GM23248 (cell line): ENCODE measurements around the gene PERCC1. TPM values are rescaled to one million over a fixed set of nuclear protein-coding genes. Genes with fewer than 3 reads are reported as not detected.
"Not testable (repeated sequence)": the region's sequence is repeated elsewhere in the genome, so short reads cannot be mapped to it uniquely, and the experiment has no call there.

Experiments used
- DNase-seq: peaks from one replicate; pipeline ENCODE4 v3.0.0-alpha.2; 2015
- H2AFZ ChIP-seq: fragments of 200-600 bp; sonication (generic); 2 replicates; pipeline ENCODE4 v1.6.1; 2016; ENCODE audit warnings: antibody characterized with exemption
- H3F3A ChIP-seq: fragments of 200-600 bp; sonication (generic); 2 replicates; pipeline ENCODE4 v1.6.1; 2016; ENCODE audit warnings: mild to moderate bottlenecking, antibody characterized with exemption, mixed run types; ENCODE audit not compliant: insufficient read depth
- H3K27ac ChIP-seq: fragments of 200-600 bp; sonication (generic); 2 replicates; pipeline ENCODE4 v1.5.1; 2016; ENCODE audit warnings: mild to moderate bottlenecking
- H3K27me3 ChIP-seq: fragments of 200-600 bp; sonication (generic); replicated peaks from 2 replicates; pipeline ENCODE4 v1.6.1; 2016; ENCODE audit warnings: mild to moderate bottlenecking; ENCODE audit not compliant: insufficient read depth
- H3K36me3 ChIP-seq: fragments of 200-600 bp; sonication (generic); 2 replicates; pipeline ENCODE4 v1.6.1; 2016; ENCODE audit warnings: low read depth, mild to moderate bottlenecking
- H3K4me1 ChIP-seq: fragments of 200-600 bp; sonication (generic); 2 replicates; pipeline ENCODE4 v1.6.1; 2016; ENCODE audit warnings: mild to moderate bottlenecking; ENCODE audit not compliant: insufficient read depth
- H3K4me2 ChIP-seq: fragments of 200-600 bp; sonication (generic); one replicate; pipeline ENCODE4 v1.6.1; 2016; ENCODE audit warnings: mild to moderate bottlenecking; ENCODE audit not compliant: unreplicated experiment
- H3K4me3 ChIP-seq: fragments of 200-600 bp; sonication (generic); 2 replicates; pipeline ENCODE4 v1.5.1; 2016; ENCODE audit warnings: mild to moderate bottlenecking
- H3K79me2 ChIP-seq: fragments of 200-600 bp; sonication (generic); 2 replicates; pipeline ENCODE4 v1.6.1; 2016; ENCODE audit warnings: mild to moderate bottlenecking; ENCODE audit not compliant: insufficient read depth
- H3K9ac ChIP-seq: fragments of 200-600 bp; sonication (generic); 2 replicates; pipeline ENCODE4 v1.6.1; 2016; ENCODE audit warnings: mild to moderate bottlenecking
- H3K9me2 ChIP-seq: fragments of 200-600 bp; sonication (generic); 2 replicates; pipeline ENCODE4 v1.6.1; 2016; ENCODE audit warnings: mixed run types, mild to moderate bottlenecking, moderate library complexity; ENCODE audit not compliant: insufficient read depth
- H3K9me3 ChIP-seq: fragments of 200-600 bp; sonication (generic); one replicate; pipeline ENCODE4 v1.6.1; 2017; ENCODE audit warnings: low read depth
- H4K20me1 ChIP-seq: fragments of 200-600 bp; sonication (generic); 2 replicates; pipeline ENCODE4 v1.6.0; 2016; ENCODE audit not compliant: insufficient read depth
- EZH2 ChIP-seq: fragments of 200-600 bp; sonication (generic); IDR thresholded peaks from 2 replicates; pipeline ENCODE4 v1.6.1; 2018; ENCODE audit warnings: antibody characterized with exemption, mild to moderate bottlenecking; ENCODE audit not compliant: insufficient read depth, poor library complexity, severe bottlenecking
- EZH2phosphoT487 ChIP-seq: fragments of 200-600 bp; sonication (generic); IDR thresholded peaks from 2 replicates; pipeline ENCODE4 v1.6.1; 2018; ENCODE audit warnings: antibody characterized with exemption, moderate library complexity, mild to moderate bottlenecking, low read depth; ENCODE audit not compliant: insufficient read depth
- WGBS, 2 experiments: methylation state at CpG; one replicate each; pipeline ENCODE4 v1.1.6; 2015 to 2017; ENCODE audit warnings: low lambda C conversion rate in 2 of 2, low coverage in 1 of 2; ENCODE audit errors: missing lambda C conversion rate in 2 of 2; 5-methylcytosine and 5-hydroxymethylcytosine counted together
- in situ Hi-C: fragments of 300-500 bp; cut with MboI; formaldehyde crosslinking; loops from 2 replicates; pipeline ENCODE4 v1.15.0; 2020
- polyA plus RNA-seq: library from polyadenylated mRNA; unstranded; fragments of >200 nt; fragmentation: Nextera tagmentation; extraction: Ambion mirVana; gene quantifications from 2 replicates; pipeline ENCODE4 v1.2.1, GENCODE V29; 2016
- total RNA-seq: library from RNA; depleted of rRNA; stranded (reverse); fragments of >200 nt; shearing (Covaris generic); gene quantifications from 2 replicates; pipeline ENCODE4 v1.2.3, GENCODE V29; 2014

The PERCC1 gene
- total and polyA plus RNA-seq, 2 experiments from 2014 or later: not detected

DNA sequence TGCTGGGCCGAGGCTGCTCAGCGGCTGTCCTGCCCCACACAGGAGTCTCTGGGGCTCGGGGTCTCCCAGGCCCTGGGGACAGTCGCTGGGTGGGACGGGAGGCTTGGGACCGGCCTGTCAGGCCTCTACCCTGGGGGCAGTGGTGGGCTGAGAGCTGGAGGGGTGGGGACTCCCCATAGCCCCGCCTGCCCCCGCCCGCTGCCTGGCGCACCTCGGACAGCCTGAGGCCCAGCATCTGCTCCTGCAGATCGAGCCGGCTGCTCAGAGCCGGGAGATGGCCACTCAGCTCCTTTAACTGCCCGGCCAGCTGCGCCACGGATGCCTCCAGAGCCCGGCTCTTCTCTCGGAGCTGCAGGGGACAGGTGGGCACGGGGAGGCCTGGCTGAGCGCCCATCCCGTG is 6.7 kb downstream of the PERCC1 start:
- Histone ChIP-seq H3K9me2 (no peaks in the 10 kb centered on the region), H2AFZ (no peak overlapping the region), H3F3A (no peaks in the 10 kb centered on the region), H3K4me1 (no peaks in the 10 kb centered on the region), H3K9ac (no peak overlapping the region), H3K4me2 (no peak overlapping the region), H3K36me3 (no peaks in the 10 kb centered on the region), H3K79me2 (no peaks in the 10 kb centered on the region), H4K20me1 (no peaks in the 10 kb centered on the region), H3K27ac (no peak overlapping the region), H3K4me3 (no peak overlapping the region), H3K27me3 (no peaks in the 10 kb centered on the region), H3K9me3 (no peaks in the 10 kb centered on the region)
- TF ChIP-seq EZH2: no peak
- no peak for TF ChIP-seq EZH2phosphoT487
- DNase-seq: no peak
- whole genome bisulfite sequencing, 2 experiments: 70 to 84% methylated on average over 10 to 18 of the region's 22 CpGs
- in situ Hi-C loops: no loop called here

- Histone ChIP-seq H3K9ac (no peak overlapping the region), H4K20me1 (no peaks in the 10 kb centered on the region), H3K27me3 (no peaks in the 10 kb centered on the region), H3K4me1 (no peaks in the 10 kb centered on the region), H3K4me2 (no peak overlapping the region), H2AFZ (no peak overlapping the region), H3F3A (no peaks in the 10 kb centered on the region), H3K27ac (no peak overlapping the region), H3K9me3 (no peaks in the 10 kb centered on the region), H3K79me2 (no peaks in the 10 kb centered on the region), H3K9me2 (no peaks in the 10 kb centered on the region), H3K4me3 (no peak overlapping the region), H3K36me3 (no peaks in the 10 kb centered on the region)
- TF ChIP-seq EZH2 (no peak), EZH2phosphoT487 (no peak)
- DNase-seq: no peak
- 78 to 83% methylated on average over 31 to 35 of the region's 35 CpGs for WGBS, 2 experiments
- in situ Hi-C loops: no loop called here
These were observed 7.6 kb downstream of the PERCC1 start for GRCh38 chr16:1438229-1439057.

DNA sequence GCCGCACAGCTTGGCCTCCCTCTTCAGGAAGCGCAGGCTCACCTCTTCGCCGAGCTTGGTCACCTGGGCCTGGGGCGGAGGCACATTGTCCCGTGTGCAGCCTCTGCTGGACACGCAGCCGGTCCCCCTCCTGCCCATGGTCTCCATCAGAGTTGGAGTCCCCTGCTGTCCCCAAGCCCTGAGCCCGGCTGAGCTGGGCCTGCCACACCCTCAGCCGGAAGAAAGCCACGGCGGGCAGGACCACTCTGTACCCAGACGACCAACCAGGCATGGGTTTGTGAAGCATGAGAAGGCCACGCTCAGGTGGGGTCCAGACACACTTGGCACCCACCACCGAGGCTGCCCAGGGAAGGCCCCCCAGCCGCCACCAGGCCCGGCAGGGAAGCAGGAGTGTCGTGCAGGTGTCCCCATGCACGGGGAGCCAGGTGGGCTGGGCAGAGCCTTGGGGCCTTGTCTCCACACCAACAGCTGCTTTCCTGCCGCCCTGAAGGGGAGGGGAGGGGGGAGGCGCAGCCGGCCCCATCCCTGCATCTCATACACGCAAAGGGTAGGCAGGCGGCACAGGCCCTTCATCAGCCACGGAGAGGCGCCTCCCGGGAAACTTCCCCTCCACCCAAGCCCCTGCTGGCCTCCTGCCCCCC is 8.3 kb downstream of the PERCC1 start:
- Histone ChIP-seq H2AFZ (no peak overlapping the region), H4K20me1 (no peaks in the 10 kb centered on the region), H3K9ac (no peak overlapping the region), H3K27ac (no peak overlapping the region), H3K4me1 (no peaks in the 10 kb centered on the region), H3K4me3 (no peak overlapping the region), H3K9me3 (no peaks in the 10 kb centered on the region), H3K9me2 (no peaks in the 10 kb centered on the region), H3F3A (no peaks in the 10 kb centered on the region), H3K36me3 (no peaks in the 10 kb centered on the region), H3K4me2 (no peak overlapping the region), H3K79me2 (no peaks in the 10 kb centered on the region), H3K27me3 (no peaks in the 10 kb centered on the region)
- in situ Hi-C loops: no loop called here
- TF ChIP-seq EZH2phosphoT487 (no peak), EZH2 (no peak)
- no peak for DNase-seq
- WGBS, 2 experiments: 84% methylated on average over 17 to 27 of the region's 27 CpGs

DNA sequence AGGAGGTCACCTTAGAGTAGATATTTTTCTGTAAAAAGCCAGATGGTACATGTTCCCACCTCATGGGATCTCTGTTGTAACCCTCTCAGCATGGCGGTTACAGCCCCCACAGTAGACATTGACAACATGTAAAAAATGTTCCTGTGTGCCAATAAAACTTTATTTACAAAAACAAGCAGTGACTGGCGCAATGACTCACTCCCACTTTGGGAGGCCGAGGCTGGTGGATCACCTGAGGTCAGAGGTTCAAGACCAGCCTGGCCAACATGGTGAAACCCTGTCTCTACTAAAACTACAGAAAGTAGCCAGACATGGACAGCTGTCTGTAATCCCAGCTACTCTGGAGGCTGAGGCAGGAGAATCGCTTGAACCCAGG is 8.8 kb downstream of the PERCC1 start:
- not testable (repeated sequence) for H3F3A ChIP-seq, H3K27me3 ChIP-seq

More for the DNA sequence above, 8.8 kb downstream of the PERCC1 start:
- H3K4me2 ChIP-seq, DNase-seq, H3K4me3 ChIP-seq, in situ Hi-C loops, H3K79me2 ChIP-seq, H4K20me1 ChIP-seq, H2AFZ ChIP-seq, H3K27ac ChIP-seq, H3K9ac ChIP-seq, H3K9me3 ChIP-seq, H3K36me3 ChIP-seq, H3K4me1 ChIP-seq, H3K9me2 ChIP-seq: not testable (repeated sequence)
- 92 to 93% methylated on average over 4 of the region's 4 CpGs for WGBS, 2 experiments
